HG02852 (cell line): ENCODE results near the gene MACROD2.

Experiments used
- ATAC-seq: cut with Tn5 transposase; IDR thresholded peaks from one replicate; pipeline ENCODE4 v1.9.1; 2021; ENCODE audit warnings: mild to moderate bottlenecking, moderate library complexity; ENCODE audit not compliant: unreplicated experiment

Gene MACROD2

DNA sequence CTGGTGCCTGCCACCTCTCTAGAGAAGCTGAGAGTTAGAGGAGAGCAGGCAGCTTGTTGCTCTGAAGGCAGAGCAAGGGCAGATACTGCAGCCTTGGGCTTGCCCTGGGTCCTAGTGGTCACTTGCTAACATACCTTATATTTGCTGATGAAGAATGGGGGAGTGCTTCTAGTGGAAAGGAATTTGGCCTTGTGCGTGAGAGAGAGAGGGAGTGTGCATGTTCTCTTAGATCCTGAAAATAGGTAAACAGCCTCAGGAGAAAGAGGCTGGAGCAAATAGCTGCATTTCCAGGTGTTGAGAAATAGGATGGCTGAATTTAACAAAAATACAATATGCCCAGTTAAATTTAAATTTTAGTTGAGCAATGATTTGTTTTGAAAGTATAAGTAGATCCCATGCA lies 1066.6 kb downstream of the MACROD2 start:
- ATAC-seq: no peak

DNA sequence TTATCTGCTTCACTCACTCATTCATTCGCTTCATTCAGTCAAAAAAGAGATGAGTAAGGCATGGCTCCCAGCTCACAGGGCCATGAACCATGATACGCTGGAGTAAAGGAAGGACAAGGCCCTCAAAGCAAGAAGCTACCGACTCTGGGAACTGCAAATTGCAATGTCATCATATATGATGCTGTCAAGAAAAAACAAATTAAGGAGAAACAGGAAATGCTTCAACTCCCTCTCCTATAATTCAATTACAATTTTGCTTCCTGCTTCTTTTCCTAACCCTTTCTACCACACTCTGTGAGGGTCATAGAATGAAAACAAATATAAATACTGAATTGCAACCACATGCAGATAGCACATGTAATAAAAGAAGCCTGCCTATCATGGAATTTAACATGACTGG lies 1067.8 kb downstream of the MACROD2 start:
- ATAC-seq: no peak

DNA sequence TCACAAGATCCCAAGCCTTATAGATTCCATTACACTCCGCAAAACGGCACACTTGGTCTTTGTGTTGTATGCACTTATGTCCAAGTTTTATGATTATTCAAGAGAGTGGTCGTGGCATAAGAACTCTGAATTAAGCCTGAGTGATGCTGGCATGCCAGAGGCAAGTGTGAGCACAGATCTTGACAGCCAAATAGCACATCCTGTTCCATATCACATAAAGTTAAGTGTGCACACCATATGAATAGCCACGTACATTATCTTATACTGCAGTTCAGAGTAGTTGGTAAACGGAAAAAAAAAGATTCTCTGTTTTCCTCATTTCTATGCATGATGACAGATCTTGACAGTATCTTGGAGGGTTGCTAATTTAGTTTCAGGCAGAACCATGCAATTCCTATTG lies 1069.4 kb downstream of the MACROD2 start:
- ATAC-seq: no peak

DNA sequence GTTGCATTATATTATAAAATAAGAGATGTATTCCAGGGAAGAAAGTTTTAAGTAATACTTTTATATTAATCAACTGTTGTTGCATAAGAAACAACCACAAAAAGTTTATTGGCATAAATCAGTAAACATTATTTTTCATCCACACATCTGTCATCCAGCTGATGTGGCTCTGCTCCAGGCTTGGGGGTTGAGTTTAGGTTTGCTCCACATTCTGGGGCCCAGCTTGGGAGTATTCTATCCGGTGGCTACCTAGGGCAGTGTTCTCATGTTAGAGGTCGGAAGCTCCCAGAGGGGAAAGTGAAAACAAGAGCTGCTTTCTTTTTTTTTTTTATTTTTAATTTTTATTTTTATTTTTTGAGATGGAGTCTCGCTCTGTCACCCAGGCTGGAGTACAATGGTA lies 1070.5 kb downstream of the MACROD2 start:
- ATAC-seq: no peak

DNA sequence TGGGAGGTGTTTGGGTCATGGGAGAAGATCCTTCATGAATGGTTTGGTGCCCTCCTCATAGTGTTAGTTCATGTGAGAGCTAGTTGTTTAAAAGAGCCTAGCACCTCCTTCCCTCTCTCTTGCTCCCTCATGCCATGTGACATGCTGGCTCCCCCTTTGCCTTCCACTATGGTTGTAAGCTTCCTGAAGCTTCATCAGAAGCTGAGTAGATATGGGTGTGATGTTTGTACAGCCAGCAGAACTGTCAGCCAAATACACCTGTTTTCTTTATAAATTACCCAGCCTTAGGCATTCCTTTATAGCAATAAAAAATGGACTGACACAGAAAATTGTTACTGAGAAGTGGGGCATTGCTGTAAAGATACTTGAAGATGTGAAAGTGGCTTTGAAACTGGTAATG lies 1073.2 kb downstream of the MACROD2 start:
- ATAC-seq: no peak

DNA sequence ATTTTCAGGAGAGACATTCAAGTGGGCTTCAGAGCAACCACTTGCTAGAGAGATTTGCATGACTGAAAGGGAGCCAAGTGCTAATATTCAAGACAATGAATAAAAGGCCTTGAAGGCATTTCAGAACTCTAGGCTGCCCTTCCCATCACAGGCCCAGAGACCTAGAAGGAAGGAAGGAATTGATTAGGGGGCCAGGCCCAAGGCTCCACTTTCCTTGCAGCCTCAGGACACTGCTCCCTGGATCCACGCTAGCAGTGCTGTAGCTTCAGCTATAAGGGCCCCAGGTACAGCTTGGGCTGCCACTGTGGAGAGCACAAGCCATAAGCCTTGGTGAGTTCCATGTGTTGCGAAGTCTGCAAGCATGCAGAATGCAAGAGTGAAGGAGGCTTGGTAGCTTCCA lies 1074.0 kb downstream of the MACROD2 start:
- no peak for ATAC-seq

DNA sequence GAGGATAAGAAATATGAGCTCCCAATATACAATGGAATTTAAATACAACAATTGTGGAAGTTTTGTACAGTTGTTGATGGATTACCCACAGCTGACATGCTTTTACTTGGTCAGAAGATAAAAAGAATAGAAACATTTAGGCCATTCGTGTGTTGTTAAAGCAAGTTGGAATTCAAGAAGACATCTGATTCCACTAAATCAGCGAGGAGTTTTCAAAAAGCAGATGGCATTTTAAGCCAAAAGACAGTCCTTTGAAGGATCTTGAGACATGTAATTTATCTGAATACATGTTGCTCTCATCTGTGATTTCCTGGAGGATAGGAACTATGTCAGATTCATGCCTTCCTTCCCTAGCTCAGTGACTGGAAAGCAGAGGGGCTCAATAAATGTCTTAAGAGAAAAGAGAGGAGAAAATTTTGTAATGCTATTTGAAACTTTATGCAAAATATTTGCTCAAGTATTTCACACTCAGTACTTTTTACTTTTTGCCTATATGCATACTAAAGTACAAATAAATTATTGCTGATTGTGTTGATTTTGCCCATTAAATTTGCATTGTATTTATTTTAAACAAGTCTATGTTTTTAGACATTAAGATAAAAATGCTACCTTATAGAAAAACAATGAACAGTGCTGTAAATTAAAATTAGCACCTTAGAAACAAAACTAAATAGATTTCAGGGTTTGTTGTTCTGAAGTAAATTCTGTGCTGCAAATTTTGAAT lies 1075.9 kb downstream of the MACROD2 start:
- no peak for ATAC-seq

DNA sequence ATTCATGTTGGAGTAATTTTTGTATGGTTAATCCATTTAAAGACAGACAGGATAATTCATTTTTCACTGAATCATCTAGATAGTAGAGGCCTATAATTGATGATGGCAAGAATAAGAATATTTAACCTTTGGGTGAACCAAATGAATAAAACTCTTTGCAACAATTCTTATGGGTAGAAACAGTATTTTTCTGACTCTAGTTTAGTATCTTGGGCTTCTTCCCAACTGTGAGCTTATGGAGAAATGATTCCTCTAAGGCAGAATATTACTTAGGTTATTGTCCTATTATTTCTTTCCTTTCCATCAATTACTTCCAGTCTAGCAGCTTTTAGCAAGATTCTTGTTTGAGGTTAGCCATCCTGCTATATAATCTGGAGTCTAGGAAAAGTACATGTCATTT lies 1077.0 kb downstream of the MACROD2 start:
- no peak for ATAC-seq

DNA sequence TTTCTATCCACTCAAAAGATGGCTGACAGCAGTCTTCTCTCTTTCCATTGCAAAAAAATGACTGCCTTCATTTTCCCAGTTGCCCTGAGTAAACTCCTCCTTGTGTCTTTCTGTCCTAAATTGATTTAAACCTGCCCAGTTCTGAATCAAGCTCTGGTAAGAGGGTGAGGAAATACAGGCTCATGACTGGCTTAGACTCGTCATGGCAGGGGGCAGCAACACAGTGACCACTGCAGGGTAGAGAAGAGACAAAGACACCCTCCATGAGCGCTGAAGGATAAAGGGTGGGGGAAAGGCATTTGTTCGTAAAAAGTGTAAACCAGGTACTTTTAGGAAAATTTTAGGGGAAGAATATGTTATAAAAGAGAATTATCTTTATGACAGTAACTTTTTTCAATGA lies 1080.3 kb downstream of the MACROD2 start:
- ATAC-seq: no peak

DNA sequence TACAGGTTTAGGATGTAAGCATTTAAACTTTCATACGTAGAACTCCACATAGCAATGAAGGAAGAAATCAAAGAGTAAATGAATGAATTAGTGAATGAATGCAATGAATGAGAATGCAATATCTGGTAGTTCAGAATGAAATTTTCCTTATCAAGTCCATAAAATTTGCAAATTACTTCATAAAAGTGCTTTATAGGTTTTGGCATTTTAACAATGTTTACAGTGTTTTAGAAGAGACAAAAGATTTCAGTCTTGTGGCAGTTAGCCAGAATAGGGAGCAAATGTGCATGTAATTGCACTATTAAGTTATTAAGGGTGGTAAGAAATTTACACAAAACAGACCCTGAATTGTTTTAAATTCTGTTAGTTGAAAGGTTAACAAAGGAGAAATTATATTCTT lies 1081.5 kb downstream of the MACROD2 start:
- ATAC-seq: no peak

DNA sequence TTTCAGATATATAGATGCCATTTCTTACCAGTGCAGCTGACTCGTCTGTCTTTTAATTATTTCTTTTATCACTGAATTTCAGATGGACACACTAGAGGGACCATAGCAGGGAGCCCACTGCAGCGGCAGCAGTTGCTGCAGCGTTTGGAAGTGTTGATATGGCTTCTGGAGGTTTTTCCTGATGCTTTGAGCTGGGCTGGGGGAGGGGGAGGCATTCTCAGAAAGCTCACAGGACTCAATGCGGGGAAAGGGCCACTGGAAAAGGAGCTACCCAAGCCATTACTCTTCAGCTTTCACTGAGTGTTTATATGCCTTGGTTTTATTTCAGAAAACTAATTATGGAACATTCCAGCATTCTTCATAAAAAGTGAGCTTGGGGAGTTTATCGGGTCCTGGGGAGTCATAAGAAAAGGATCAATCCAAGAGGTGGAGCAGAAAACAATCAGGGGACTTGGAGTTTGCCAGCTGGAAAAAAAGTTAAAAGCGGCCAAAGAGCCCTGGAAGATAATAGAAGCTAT lies 1082.5 kb downstream of the MACROD2 start:
- no peak for ATAC-seq

DNA sequence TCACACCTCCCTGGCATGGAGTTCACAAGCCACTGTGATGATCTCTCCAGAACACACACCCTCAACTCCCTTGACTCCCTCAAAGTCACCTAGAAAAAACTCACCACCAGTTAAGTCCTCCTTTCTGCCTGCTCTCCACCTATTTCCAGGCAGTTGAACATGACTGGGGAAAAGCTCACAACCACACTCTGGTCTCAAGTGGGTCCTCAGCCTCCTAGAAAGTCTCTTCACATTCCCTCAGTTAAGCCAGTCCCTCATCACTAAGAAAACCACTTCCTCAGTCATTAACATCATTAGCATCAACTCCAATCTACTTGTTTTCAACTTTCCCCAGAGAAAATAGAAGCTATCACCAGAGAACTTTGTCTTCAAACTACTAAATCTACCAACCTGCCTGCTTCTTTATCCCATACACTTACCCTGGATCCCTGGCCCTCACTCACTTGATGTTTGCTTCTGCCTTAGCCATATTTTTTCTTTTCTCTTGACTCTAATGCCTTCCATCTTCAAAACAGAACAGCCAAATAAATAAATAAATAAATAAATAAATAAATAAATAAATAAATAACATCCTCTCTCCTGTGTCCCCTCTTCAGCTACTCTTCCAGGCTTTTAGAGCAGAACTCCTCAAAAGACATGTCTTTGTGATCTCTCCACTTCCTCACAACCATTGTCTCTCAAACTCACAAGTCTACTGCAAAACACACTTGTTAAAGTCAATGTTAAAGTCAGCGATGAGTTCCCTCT lies 1084.5 kb downstream of the MACROD2 start:
- ATAC-seq: no peak

DNA sequence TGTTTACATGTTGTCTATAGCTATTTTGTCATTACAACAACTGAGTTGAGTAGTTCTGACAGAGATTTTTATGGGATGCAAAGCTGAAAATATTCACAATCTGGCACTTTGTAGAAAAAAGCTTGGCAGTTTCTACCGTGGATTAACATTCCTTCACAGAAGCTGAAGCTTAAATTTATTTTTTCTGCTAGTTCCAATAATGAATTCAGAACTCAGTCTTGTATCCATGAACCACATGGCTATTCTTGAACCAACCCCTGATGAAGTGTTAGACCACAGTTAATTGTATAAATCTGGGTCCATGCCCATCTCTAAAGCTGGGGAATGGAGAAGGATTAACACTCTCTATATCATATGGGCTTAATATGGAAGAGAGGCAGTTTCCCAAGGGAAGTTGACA lies 1085.9 kb downstream of the MACROD2 start:
- no peak for ATAC-seq

DNA sequence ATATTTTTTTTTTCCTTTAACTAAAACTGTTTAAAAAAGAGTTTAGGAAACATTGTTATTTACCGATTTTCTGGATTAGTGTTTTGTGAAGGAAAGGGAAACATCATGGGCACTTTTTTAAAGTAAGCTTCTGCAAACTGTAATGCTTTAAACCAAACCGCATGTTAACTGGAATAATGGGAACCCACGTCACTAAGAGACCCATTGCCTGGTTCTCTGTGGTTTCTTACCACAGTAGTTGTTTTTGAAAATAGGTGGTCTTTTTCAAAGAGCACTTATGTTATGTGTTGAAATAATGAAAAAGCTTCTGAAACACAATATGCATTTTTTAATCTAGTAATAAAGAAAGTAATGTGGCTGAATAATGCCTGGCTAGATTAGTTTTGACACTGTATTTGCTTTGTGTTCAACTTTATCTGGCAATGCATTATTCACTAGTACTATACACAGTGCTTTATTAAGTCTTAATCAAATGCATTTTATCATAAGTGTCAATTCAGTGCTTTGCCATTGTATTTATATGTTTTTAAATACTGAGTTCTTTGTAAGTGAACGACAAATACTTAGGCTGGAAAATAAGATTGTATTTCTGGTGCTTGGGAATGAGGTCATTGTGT lies 1096.2 kb downstream of the MACROD2 start:
- no peak for ATAC-seq

DNA sequence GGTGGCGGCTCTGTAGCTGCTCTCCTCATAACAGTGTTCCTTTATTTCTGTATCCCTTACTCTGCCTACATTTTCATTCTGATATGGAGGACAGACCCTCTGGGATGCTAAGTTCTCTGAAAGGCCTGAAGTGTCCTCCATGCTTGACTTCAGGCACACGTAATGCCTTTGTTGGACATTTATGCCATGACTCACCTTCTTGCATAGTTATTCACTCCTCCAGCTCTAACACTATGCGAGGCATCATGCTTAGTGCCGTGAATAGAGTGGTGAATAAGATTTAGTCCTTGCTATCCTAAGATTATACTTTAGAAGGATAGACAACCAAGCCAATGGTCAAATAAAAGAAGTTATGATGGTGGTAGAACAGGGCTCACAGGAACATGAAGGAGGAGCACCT lies 1103.0 kb downstream of the MACROD2 start:
- no peak for ATAC-seq

DNA sequence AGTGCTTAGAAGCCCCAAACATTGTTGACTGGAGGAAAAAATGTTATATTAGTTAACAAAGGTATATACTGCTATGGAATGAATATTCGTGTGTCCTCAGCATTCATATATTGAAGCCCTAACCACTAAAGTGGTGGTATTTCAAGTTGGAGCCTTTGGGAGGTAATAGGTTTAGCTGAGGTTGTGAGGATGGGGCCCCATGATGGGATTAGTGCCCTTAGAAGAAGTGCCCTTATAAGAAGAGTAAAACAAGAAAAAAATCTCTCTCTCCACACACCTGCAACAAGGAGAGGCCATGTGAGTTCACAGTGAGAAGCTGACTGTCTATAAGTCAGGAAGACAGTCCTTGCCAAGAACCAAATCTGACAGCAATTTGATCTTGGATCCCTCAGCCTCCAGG lies 1103.8 kb downstream of the MACROD2 start:
- ATAC-seq: no peak

DNA sequence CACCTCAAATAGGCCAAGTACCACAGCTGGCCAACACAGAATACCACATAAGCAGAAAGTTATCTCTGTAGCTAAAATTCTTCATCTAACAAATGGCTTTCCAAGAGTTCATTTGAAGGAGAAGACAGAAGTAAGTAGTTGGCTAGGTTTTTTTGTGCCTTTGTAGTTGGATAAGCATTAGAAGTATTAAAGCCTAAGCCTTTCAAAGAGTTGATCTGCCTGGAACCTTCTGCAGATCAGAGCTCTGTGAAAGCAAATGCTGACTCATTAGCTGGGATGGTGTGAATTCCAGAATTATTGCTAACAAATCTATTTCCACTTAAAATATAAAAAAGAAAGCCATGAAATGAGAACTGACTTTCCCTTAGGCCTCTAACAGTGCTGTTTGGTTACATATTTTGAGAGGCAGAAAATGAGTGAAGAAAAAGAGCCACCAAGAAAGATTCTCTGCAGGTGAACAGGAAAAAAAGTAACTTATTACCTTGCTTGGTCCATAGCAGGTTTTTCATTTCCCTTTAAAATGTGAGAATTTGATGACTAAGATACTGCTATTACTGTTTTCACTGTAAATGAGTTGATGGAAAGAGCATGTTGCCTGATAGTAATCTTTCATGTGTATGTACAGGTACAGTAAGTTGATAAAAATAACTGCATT lies 1105.3 kb downstream of the MACROD2 start:
- ATAC-seq: no peak

DNA sequence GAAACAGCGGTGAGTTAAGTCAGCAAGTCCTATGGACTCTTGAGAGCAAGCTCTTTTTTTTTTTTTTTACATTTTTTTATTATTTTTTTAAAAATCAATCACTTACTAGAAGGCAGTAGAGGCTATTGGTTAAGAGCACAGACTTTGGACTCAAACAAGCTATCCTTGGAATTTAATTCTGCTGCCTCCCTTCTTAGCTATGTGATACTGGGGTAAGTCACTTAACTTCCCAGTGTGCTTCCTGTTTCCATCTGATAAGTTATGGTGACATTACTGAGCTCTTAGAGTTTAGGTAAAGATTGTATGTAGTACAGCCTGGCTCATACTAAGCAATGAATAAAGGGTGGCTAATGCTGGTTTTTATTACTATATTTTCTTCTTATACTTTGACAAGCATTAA lies 1112.6 kb downstream of the MACROD2 start:
- ATAC-seq: no peak

DNA sequence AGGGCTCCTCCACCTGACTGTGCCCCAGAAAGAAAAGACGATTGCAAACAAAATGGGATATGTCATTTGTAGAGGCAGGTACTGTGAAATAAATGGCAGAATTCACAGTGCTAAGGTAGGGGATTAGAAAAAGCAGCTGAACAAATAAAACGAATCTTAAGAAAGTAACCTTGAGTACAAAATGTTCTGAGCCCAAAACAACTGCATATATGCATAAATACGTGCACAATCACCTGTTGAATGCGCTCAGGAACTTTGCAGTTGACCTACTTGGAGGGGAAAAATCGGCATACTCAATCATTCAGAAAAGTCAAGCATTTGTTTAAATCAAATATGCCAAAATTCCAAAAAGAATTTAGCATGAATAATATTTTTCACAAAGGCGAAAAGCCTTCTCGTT lies 1114.2 kb downstream of the MACROD2 start:
- no peak for ATAC-seq

DNA sequence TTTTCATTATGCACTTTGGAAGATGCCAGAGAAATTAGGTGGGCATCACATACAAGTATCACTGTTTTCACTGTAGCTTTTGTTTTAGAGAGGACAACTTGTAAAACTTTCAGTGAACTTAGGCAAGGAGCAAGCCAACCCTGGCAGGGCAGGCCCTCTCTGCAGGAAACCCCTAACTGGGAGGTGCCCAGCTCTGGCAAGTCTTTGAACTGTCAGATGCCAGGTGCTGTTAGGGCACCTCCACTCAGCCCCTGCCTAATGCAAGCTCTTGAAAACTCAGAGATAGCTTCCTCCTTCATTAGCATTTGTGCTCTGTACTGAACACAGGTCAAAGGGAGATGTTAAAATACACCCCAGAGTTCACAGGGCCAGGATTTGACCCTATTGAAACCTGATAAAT lies 1116.3 kb downstream of the MACROD2 start:
- ATAC-seq: no peak

DNA sequence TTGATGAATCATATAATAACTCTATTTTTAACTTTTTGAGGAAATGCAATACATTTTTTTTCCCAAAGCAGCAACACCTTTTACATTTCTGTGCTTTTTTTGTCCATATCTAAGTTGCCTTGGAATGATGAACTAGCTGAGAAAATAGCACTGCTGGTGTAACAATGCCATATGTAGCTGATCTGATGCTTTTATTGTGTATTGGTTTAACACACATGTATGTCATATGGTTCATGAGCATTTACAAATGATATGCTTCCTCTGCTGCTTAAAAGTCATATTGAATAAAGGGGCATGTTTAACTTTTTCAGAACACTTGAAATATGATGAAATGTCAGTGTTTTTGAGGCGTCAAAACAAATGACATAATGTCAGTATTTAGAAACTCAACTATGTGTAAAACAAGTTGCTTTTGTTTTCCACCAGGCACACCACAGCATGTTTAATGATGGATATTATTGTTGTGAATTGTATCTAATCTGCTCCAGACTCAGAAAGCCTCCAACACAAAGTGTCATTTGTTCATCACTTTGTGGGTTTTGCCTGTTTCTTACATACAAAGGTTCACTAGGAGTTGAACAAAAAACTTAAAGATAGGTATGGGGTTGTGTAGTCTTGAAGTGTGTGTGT lies 1117.9 kb downstream of the MACROD2 start:
- ATAC-seq: no peak
